HepG2 (cell line): Measurements from ENCODE around the gene FKBP8. TPM values are rescaled to one million over a fixed set of nuclear protein-coding genes. Genes with fewer than 3 reads are reported as not detected.
A peak's percentile ranks its signal among the peaks of the same experiment; 100 is the strongest.

Experiments used
- DR1 ChIP-seq: sonication (generic); formaldehyde crosslinking; IDR thresholded peaks from 2 replicates; pipeline ENCODE4 v1.8.0; 2021; ENCODE audit warnings: mild to moderate bottlenecking, missing genetic modification reagents, inconsistent platforms
- EED ChIP-seq: sonication (generic); formaldehyde crosslinking; IDR thresholded peaks from 2 replicates; pipeline ENCODE4 v1.5.0; 2020; ENCODE audit warnings: mild to moderate bottlenecking, missing genetic modification reagents
- EP300 ChIP-seq, 3 experiments: sonication (generic) in 1 of 3; formaldehyde crosslinking in 1 of 3; IDR thresholded peaks; 2 replicates each; pipeline versions ENCODE4 v1.5.1 to v1.6.1; 2011 to 2020; ENCODE audit warnings: low read depth in 2 of 3, low read length in 2 of 3, borderline replicate concordance in 1 of 3, improper control_type of control experiment in 1 of 3, mild to moderate bottlenecking in 1 of 3, missing genetic modification reagents in 1 of 3, moderate library complexity in 1 of 3
- EZH2 ChIP-seq: conservative IDR thresholded peaks from 2 replicates; pipeline ENCODE4 v1.6.1; 2012; ENCODE audit warnings: mild to moderate bottlenecking, low read depth, low read length, moderate library complexity
- FOXA1 ChIP-seq, 2 experiments: fragments of 450-650 bp in 1 of 2; sonication (generic) in 1 of 2; formaldehyde crosslinking in 1 of 2; IDR thresholded peaks; 2 replicates each; pipeline versions ENCODE4 v1.4.0 to v1.6.1; 2016 to 2020; ENCODE audit warnings: missing genetic modification reagents in 1 of 2
- HDAC2 ChIP-seq: sonication (generic); formaldehyde crosslinking; IDR thresholded peaks from 2 replicates; pipeline ENCODE4 v1.4.0; 2020; ENCODE audit warnings: missing genetic modification reagents
- KDM2A ChIP-seq: sonication (generic); formaldehyde crosslinking; IDR thresholded peaks from 2 replicates; pipeline ENCODE4 v1.4.0; 2020; ENCODE audit warnings: low read depth, missing genetic modification reagents, borderline replicate concordance
- MAF1 ChIP-seq: sonication (generic); formaldehyde crosslinking; IDR thresholded peaks from 2 replicates; pipeline ENCODE4 v1.5.0; 2020; ENCODE audit warnings: missing genetic modification reagents, borderline replicate concordance
- MAFK ChIP-seq, 2 experiments: IDR thresholded peaks in 1 of 2; conservative IDR thresholded peaks in 1 of 2; 2 replicates each; pipeline ENCODE4 v1.6.1; 2011; ENCODE audit warnings: improper control_type of control experiment in 2 of 2, low read length in 2 of 2
- NFYB ChIP-seq: sonication (generic); formaldehyde crosslinking; IDR thresholded peaks from 2 replicates; pipeline ENCODE4 v1.4.0; 2020; ENCODE audit warnings: missing genetic modification reagents
- PHF20 ChIP-seq: sonication (generic); formaldehyde crosslinking; IDR thresholded peaks from 2 replicates; pipeline ENCODE4 v1.5.0; 2020; ENCODE audit warnings: mild to moderate bottlenecking, missing genetic modification reagents
- POLR2AphosphoS2 ChIP-seq: IDR thresholded peaks from 2 replicates; pipeline ENCODE4 v1.6.1; 2011; ENCODE audit warnings: low read depth, low read length, improper control_type of control experiment
- SNRNP70 ChIP-seq: fragments of 200-400 bp; formaldehyde crosslinking; IDR thresholded peaks from 2 replicates; pipeline ENCODE4 v1.6.1; 2017; ENCODE audit warnings: mild to moderate bottlenecking, low read depth, low read length, moderate library complexity
- SP4 ChIP-seq: sonication (generic); formaldehyde crosslinking; IDR thresholded peaks from 2 replicates; pipeline ENCODE4 v1.8.1; 2023; ENCODE audit warnings: mild to moderate bottlenecking, missing genetic modification reagents
- SRF ChIP-seq: IDR thresholded peaks from 2 replicates; pipeline ENCODE4 v1.6.1; 2011; ENCODE audit warnings: mild to moderate bottlenecking, low read depth, low read length, moderate library complexity
- TGIF2 ChIP-seq: IDR thresholded peaks from 2 replicates; pipeline ENCODE4 v1.6.1; 2016; ENCODE audit warnings: control low read depth, missing compliant biosample characterization
- ZFP36L2 ChIP-seq: sonication (generic); formaldehyde crosslinking; IDR thresholded peaks from 2 replicates; pipeline ENCODE4 v1.4.0; 2020; ENCODE audit warnings: missing genetic modification reagents
- ZFP37 ChIP-seq: sonication (generic); formaldehyde crosslinking; IDR thresholded peaks from 2 replicates; pipeline ENCODE4 v1.4.0; 2020; ENCODE audit warnings: missing genetic modification reagents, borderline replicate concordance
- ZNF138 ChIP-seq: sonication (generic); formaldehyde crosslinking; IDR thresholded peaks from 2 replicates; pipeline ENCODE4 v1.5.0; 2020; ENCODE audit warnings: mild to moderate bottlenecking, low read depth, missing genetic modification reagents
- ZNF143 ChIP-seq: sonication (generic); formaldehyde crosslinking; IDR thresholded peaks from 2 replicates; pipeline ENCODE4 v1.4.0; 2020; ENCODE audit warnings: missing genetic modification reagents
- ZNF253 ChIP-seq: sonication (generic); formaldehyde crosslinking; IDR thresholded peaks from 2 replicates; pipeline ENCODE4 v1.8.0; 2022; ENCODE audit warnings: mild to moderate bottlenecking, missing genetic modification reagents, borderline replicate concordance
- ZNF367 ChIP-seq: sonication (generic); formaldehyde crosslinking; IDR thresholded peaks from 2 replicates; pipeline ENCODE4 v1.4.0; 2020; ENCODE audit warnings: missing genetic modification reagents, borderline replicate concordance
- ZSCAN25 ChIP-seq: sonication (generic); formaldehyde crosslinking; IDR thresholded peaks from 2 replicates; pipeline ENCODE4 v1.8.0; 2022; ENCODE audit warnings: mild to moderate bottlenecking, missing genetic modification reagents
- polyA plus RNA-seq, 8 experiments: library from polyadenylated mRNA; depleted of rRNA in 3 of 8; stranded (reverse) in 7 of 8; unstranded in 1 of 8; fragments of >200 nt; fragmentation: Illumina TruSeq in 4 of 8; extraction: Trizol in 4 of 8; gene quantifications; 2 replicates each; pipeline versions ENCODE4 v1.2.1 to v1.2.3, GENCODE V29; 2011 to 2016; ENCODE audit warnings: low read depth in 4 of 8, missing spikeins in 1 of 8, mixed read lengths in 1 of 8; ENCODE audit not compliant: insufficient read depth in 1 of 8
- total RNA-seq, 5 experiments: library from RNA; depleted of rRNA; stranded (reverse); fragments of >200 nt; fragmentation: Illumina TruSeq; extraction: Trizol; gene quantifications; 2 replicates each; pipeline ENCODE4 v1.2.3, GENCODE V29; 2016; ENCODE audit warnings: low read depth in 1 of 5
- TF ChIP-seq, protein P1 (sequence below): sonication (generic); formaldehyde crosslinking; IDR thresholded peaks from 2 replicates; pipeline ENCODE4 v1.5.1; 2020; ENCODE audit warnings: missing genetic modification reagents, mild to moderate bottlenecking, borderline replicate concordance
- TF ChIP-seq, protein P2 (sequence below): IDR thresholded peaks from 2 replicates; pipeline ENCODE4 v1.6.1; 2016; ENCODE audit warnings: missing compliant biosample characterization, missing genetic modification reagents, borderline replicate concordance

FKBP8 gene
- total and polyA plus RNA-seq, 2 of the 13 experiments (the other 11 are each of a cell fraction or from before 2014, with no cell fraction given) = 81.7 to 93.9 TPM

DNA sequence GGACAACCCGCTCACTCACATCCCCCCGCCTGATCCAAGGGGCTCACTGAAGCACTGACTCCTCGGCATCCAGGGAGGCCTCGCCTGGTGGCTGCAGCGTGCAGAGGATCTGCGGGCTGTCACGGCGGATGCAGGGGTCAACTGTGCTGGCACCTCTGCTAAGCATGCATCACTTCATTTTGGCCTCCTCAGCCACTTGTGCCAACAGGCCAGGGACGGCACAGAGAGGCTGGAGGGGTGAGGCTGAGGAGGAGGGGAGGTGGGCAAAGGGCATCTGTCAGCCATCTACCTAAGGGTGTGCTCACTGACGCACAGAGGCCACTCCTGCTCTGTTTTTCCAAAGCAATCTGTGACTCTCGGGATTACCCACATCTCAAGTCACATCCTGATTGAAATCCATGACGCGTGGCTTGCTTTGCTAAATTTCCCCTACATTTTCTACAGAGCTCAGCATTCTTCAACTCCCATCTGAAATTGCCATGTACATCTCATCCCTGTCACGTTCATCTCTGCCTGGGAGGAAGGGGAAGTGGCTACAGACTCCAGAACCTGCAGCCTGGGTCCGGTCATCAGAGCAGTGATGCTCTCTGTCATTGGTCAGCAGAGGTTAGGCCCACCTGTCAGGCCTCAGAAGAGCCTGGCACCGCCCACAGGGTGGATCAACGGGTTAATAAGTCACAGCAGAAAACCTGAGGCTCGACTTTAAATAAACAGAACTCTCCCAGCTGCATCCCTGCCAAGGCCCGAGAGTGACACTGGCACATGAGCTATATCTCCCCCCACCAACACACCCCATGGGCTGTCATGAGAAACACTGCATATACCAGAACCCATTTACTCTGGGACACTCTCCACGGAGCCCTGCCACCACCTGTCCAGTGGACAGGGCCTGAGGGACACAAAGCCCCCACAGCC, 39.1 kb downstream of the FKBP8 start (continued):
- TF ChIP-seq HDAC2 (CRISPR knock-in tag) (peak; percentile 19; the same call in 1 of the 2 replicates), NFYB (CRISPR knock-in tag) (peak; percentile 77), FOXA1 (IDR thresholded peaks at IDR 0.05) (no peak), FOXA1 (CRISPR knock-in tag; IDR thresholded peaks at IDR 0.05) (peak; percentile 49), SNRNP70 (no peak), ZNF253 (CRISPR knock-in tag) (no peak), ZFP36L2 (CRISPR knock-in tag) (no peak), ZNF367 (CRISPR knock-in tag) (no peak), TGIF2 (CRISPR knock-in tag) (peak; percentile 73), PHF20 (CRISPR knock-in tag) (0 out of 2 replicates have a peak, but pooled peaks have one; percentile 7), ZFP37 (CRISPR knock-in tag) (peak; percentile 10; the same call in 1 of the 2 replicates), ZNF138 (CRISPR knock-in tag) (peak; percentile 14; the same call in 1 of the 2 replicates), DR1 (no peak), EED (no peak), POLR2AphosphoS2 (0 out of 2 replicates have a peak, but pooled peaks have one; percentile 20), ZNF143 (CRISPR knock-in tag) (0 out of 2 replicates have a peak, but pooled peaks have one; percentile 20), EP300 (IDR thresholded peaks at IDR 0.05; ENCODE audit: low read depth in 2 of 2, low read length in 2 of 2) (peak in 1 of 2 experiments; percentile 9; a peak in 1 of 4 replicates), EP300 (CRISPR knock-in tag; IDR thresholded peaks at IDR 0.05; ENCODE audit: borderline replicate concordance) (no peak), EZH2 (no peak), MAFK (conservative IDR thresholded peaks at IDR 0.05 in 1 of 2, IDR thresholded peaks at IDR 0.05 in 1 of 2; ENCODE audit: low read length in 2 of 2) (peak; percentile 46 to 53), KDM2A (CRISPR knock-in tag) (0 out of 2 replicates have a peak, but pooled peaks have one; percentile 3), SP4 (CRISPR knock-in tag) (peak; percentile 67), SRF (no peak), ZSCAN25 (CRISPR knock-in tag) (peak; percentile 98), MAF1 (CRISPR knock-in tag) (no peak)
- TF ChIP-seq, protein P1, sequence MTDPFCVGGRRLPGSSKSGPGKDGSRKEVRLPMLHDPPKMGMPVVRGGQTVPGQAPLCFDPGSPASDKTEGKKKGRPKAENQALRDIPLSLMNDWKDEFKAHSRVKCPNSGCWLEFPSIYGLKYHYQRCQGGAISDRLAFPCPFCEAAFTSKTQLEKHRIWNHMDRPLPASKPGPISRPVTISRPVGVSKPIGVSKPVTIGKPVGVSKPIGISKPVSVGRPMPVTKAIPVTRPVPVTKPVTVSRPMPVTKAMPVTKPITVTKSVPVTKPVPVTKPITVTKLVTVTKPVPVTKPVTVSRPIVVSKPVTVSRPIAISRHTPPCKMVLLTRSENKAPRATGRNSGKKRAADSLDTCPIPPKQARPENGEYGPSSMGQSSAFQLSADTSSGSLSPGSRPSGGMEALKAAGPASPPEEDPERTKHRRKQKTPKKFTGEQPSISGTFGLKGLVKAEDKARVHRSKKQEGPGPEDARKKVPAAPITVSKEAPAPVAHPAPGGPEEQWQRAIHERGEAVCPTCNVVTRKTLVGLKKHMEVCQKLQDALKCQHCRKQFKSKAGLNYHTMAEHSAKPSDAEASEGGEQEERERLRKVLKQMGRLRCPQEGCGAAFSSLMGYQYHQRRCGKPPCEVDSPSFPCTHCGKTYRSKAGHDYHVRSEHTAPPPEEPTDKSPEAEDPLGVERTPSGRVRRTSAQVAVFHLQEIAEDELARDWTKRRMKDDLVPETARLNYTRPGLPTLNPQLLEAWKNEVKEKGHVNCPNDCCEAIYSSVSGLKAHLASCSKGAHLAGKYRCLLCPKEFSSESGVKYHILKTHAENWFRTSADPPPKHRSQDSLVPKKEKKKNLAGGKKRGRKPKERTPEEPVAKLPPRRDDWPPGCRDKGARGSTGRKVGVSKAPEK (CRISPR knock-in tag) = no peak
- TF ChIP-seq, protein P2, sequence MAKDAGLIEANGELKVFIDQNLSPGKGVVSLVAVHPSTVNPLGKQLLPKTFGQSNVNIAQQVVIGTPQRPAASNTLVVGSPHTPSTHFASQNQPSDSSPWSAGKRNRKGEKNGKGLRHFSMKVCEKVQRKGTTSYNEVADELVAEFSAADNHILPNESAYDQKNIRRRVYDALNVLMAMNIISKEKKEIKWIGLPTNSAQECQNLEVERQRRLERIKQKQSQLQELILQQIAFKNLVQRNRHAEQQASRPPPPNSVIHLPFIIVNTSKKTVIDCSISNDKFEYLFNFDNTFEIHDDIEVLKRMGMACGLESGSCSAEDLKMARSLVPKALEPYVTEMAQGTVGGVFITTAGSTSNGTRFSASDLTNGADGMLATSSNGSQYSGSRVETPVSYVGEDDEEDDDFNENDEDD (CRISPR knock-in tag) = no peak
